ENCODE measurements around the gene LRRC43.

The LRRC43 gene

DNA sequence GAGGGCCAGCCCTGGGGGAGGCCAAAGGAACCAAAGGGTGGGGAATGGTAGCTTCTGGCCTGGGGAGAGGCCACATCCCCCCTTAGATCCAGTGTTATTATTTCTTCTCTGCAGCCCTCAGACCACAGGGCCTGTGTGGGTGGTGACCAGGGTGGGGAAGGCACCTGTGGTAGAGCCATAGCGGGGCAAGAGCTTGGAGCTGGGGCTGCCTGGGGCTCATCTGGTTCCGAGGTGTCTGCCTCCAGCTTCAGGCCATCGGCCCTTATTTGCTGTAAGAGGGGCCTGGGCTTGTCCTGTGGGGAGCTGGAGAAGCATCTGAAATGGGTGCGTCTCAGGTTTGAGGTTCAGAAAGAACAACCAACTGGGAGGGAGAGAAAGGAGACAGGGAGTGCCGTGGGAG is 18.5 kb downstream of the LRRC43 start:
- no peak for TF ChIP-seq CEBPB (IDR thresholded peaks at IDR 0.05)
- TF ChIP-seq TAF1 (IDR thresholded peaks at IDR 0.05; ENCODE audit: low read depth), result no peak
- no peak for TF ChIP-seq FOXM1 (IDR thresholded peaks at IDR 0.05; ENCODE audit: borderline replicate concordance, low read depth)
- no peak for TF ChIP-seq EP300 (IDR thresholded peaks at IDR 0.05; ENCODE audit: borderline replicate concordance)
- no peak for TF ChIP-seq TEAD4 (IDR thresholded peaks at IDR 0.05)
- TF ChIP-seq RAD21 (IDR thresholded peaks at IDR 0.05; ENCODE audit: low read depth), result no peak
- TF ChIP-seq EGR1 (IDR thresholded peaks at IDR 0.05), result no peak
- TF ChIP-seq, protein P1, sequence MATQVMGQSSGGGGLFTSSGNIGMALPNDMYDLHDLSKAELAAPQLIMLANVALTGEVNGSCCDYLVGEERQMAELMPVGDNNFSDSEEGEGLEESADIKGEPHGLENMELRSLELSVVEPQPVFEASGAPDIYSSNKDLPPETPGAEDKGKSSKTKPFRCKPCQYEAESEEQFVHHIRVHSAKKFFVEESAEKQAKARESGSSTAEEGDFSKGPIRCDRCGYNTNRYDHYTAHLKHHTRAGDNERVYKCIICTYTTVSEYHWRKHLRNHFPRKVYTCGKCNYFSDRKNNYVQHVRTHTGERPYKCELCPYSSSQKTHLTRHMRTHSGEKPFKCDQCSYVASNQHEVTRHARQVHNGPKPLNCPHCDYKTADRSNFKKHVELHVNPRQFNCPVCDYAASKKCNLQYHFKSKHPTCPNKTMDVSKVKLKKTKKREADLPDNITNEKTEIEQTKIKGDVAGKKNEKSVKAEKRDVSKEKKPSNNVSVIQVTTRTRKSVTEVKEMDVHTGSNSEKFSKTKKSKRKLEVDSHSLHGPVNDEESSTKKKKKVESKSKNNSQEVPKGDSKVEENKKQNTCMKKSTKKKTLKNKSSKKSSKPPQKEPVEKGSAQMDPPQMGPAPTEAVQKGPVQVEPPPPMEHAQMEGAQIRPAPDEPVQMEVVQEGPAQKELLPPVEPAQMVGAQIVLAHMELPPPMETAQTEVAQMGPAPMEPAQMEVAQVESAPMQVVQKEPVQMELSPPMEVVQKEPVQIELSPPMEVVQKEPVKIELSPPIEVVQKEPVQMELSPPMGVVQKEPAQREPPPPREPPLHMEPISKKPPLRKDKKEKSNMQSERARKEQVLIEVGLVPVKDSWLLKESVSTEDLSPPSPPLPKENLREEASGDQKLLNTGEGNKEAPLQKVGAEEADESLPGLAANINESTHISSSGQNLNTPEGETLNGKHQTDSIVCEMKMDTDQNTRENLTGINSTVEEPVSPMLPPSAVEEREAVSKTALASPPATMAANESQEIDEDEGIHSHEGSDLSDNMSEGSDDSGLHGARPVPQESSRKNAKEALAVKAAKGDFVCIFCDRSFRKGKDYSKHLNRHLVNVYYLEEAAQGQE (IDR thresholded peaks at IDR 0.05; ENCODE audit: low read depth), result no peak
- no peak for TF ChIP-seq YY1 (IDR thresholded peaks at IDR 0.05; ENCODE audit: low read depth)
- TF ChIP-seq ZBTB7A (IDR thresholded peaks at IDR 0.05; ENCODE audit: low read depth), result no peak
- TF ChIP-seq NFIC (IDR thresholded peaks at IDR 0.05), result no peak
- TF ChIP-seq, protein P2, sequence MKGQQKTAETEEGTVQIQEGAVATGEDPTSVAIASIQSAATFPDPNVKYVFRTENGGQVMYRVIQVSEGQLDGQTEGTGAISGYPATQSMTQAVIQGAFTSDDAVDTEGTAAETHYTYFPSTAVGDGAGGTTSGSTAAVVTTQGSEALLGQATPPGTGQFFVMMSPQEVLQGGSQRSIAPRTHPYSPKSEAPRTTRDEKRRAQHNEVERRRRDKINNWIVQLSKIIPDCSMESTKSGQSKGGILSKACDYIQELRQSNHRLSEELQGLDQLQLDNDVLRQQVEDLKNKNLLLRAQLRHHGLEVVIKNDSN (IDR thresholded peaks at IDR 0.05), result no peak
- TF ChIP-seq TCF12 (IDR thresholded peaks at IDR 0.05; ENCODE audit: low read depth), result no peak
- TF ChIP-seq CREB1 (IDR thresholded peaks at IDR 0.05; ENCODE audit: low read depth), result no peak
- TF ChIP-seq, protein P3, sequence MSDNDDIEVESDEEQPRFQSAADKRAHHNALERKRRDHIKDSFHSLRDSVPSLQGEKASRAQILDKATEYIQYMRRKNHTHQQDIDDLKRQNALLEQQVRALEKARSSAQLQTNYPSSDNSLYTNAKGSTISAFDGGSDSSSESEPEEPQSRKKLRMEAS (IDR thresholded peaks at IDR 0.05), result no peak

DNA sequence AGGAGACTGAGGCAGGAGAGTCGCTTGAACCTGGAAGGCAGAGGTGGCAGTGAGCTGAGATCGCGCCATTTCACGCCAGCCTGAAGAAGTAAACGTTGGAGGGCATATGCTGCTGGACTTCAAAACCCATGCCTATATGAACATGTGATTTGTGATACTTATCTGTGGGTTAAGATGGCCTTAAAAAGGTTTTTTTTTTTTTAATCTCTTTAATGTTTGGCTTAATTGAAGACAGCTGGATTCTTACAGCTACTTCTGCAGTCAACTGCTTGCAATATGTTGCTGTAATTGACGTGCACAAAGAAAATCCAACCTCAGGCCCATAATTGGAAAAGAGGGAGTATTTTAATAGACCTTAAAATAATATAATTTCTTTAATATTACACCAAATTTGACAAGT is 19.1 kb downstream of the LRRC43 start:
- TF ChIP-seq TAF1 (IDR thresholded peaks at IDR 0.05; ENCODE audit: low read depth), result no peak
- TF ChIP-seq FOXM1 (IDR thresholded peaks at IDR 0.05; ENCODE audit: borderline replicate concordance, low read depth), result no peak
- TF ChIP-seq CREB1 (IDR thresholded peaks at IDR 0.05; ENCODE audit: low read depth), result no peak
- TF ChIP-seq EP300 (IDR thresholded peaks at IDR 0.05; ENCODE audit: borderline replicate concordance), result no peak
- TF ChIP-seq, protein P3 (IDR thresholded peaks at IDR 0.05), result no peak
- no peak for TF ChIP-seq RAD21 (IDR thresholded peaks at IDR 0.05; ENCODE audit: low read depth)
- TF ChIP-seq, protein P2 (IDR thresholded peaks at IDR 0.05), result no peak
- no peak for TF ChIP-seq TCF12 (IDR thresholded peaks at IDR 0.05; ENCODE audit: low read depth)
- no peak for TF ChIP-seq EGR1 (IDR thresholded peaks at IDR 0.05)
- no peak for TF ChIP-seq CEBPB (IDR thresholded peaks at IDR 0.05)
- TF ChIP-seq, protein P1 (IDR thresholded peaks at IDR 0.05; ENCODE audit: low read depth), result no peak
- TF ChIP-seq TEAD4 (IDR thresholded peaks at IDR 0.05), result no peak
- TF ChIP-seq ZBTB7A (IDR thresholded peaks at IDR 0.05; ENCODE audit: low read depth), result no peak
- no peak for TF ChIP-seq NFIC (IDR thresholded peaks at IDR 0.05)
- no peak for TF ChIP-seq YY1 (IDR thresholded peaks at IDR 0.05; ENCODE audit: low read depth)

DNA sequence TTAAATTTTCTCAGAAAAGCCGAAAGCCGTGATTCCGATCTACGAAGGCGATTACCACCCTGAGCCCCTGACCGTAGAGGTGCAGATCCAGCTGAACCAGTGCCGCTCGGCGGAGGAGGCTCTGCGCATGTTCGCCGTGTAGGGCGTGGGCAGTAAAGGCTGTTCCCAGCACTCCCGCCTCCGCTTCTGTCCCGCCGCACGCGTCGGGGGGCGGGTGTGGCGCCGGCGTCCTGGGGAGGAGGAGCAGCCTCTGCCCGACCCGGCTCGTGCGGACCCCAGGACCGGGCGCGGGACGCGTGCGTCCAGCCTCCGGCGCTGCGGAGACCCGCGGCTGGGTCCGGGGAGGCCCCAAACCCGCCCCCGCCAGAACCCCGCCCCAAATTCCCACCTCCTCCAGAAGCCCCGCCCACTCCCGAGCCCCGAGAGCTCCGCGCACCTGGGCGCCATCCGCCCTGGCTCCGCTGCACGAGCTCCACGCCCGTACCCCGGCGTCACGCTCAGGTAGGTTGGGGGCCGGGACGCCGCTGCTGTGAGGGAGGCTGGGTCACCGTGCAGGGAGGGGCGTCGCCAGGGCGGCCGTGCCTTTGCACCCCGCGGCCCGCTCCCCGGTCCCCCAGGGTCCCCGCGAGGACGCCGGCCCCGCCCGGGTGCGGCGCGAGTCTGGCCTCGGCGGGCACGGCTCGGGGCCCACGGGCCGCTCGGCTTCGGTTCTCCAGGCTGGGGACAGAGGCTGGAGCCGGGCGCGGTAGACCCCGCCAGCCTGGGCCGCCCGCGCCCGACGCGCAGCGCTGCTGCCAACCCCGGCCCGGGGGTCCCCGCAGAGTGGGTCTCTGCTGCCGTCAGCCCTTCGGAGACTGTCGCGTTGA is 20.6 kb downstream of the LRRC43 start, which contains the start of gene B3GNT4:
Gene B3GNT4, plus strand, starts transcription at position 409 of the 866 bp plus-strand sequence. CDS start 910 bp downstream, outside the sequence.
- TF ChIP-seq TEAD4 (IDR thresholded peaks at IDR 0.05), result 0 out of 2 replicates have a peak, but pooled peaks have one; percentile 21
- TF ChIP-seq RAD21 (IDR thresholded peaks at IDR 0.05; ENCODE audit: low read depth), result no peak
- TF ChIP-seq, protein P2 (IDR thresholded peaks at IDR 0.05), result 0 out of 2 replicates have a peak, but pooled peaks have one; percentile 15
- peak; percentile 16; the same call in 1 of the 2 replicates for TF ChIP-seq TCF12 (IDR thresholded peaks at IDR 0.05; ENCODE audit: low read depth)
- TF ChIP-seq EGR1 (IDR thresholded peaks at IDR 0.05), result peak; percentile 95
- TF ChIP-seq CEBPB (IDR thresholded peaks at IDR 0.05), result no peak
- TF ChIP-seq, protein P1 (IDR thresholded peaks at IDR 0.05; ENCODE audit: low read depth), result no peak
- TF ChIP-seq ZBTB7A (IDR thresholded peaks at IDR 0.05; ENCODE audit: low read depth), result no peak; the same call in 1 of the 2 replicates
- TF ChIP-seq EP300 (IDR thresholded peaks at IDR 0.05; ENCODE audit: borderline replicate concordance), result no peak; the same call in 1 of the 2 replicates
- TF ChIP-seq NFIC (IDR thresholded peaks at IDR 0.05), result no peak
- TF ChIP-seq, protein P3 (IDR thresholded peaks at IDR 0.05), result peak; percentile 84

Measured in Ishikawa (cell line).